Progenitor cell of endocrine pancreas (in vitro differentiated cells): ENCODE results near the gene FXYD2. TPM values are rescaled to one million over a fixed set of nuclear protein-coding genes. Genes with fewer than 3 reads are reported as not detected.

Experiments
- DNase-seq: peaks from one replicate; pipeline ENCODE4 v3.0.0; 2021; ENCODE audit warnings: low spot score; ENCODE audit not compliant: unreplicated experiment
- H3K27ac Mint-ChIP-seq: 2 replicates; pipeline ENCODE4 v1.8.0; 2021; ENCODE audit warnings: mild to moderate bottlenecking, moderate library complexity, mixed read lengths
- H3K27me3 Mint-ChIP-seq: 2 replicates; pipeline ENCODE4 v1.8.0; 2021; ENCODE audit warnings: mixed read lengths
- H3K36me3 Mint-ChIP-seq: 2 replicates; pipeline ENCODE4 v1.8.0; 2022; ENCODE audit warnings: mixed read lengths; ENCODE audit not compliant: insufficient read depth
- H3K4me1 Mint-ChIP-seq: 2 replicates; pipeline ENCODE4 v1.8.0; 2021; ENCODE audit warnings: low read depth, mixed read lengths
- H3K4me3 Mint-ChIP-seq: 2 replicates; pipeline ENCODE4 v1.8.0; 2021; ENCODE audit warnings: low read depth, mild to moderate bottlenecking, moderate library complexity, mixed read lengths
- H3K9me3 Mint-ChIP-seq: 2 replicates; pipeline ENCODE4 v1.8.0; 2021; ENCODE audit warnings: low read depth, mixed read lengths
- CTCF ChIP-seq: fragments of 200-600 bp; sonication (generic); IDR thresholded peaks from one replicate; pipeline ENCODE4 v1.5.0; 2021; ENCODE audit warnings: antibody characterized with exemption, mild to moderate bottlenecking; ENCODE audit not compliant: unreplicated experiment
- total RNA-seq: library from RNA; stranded (reverse); gene quantifications from 2 replicates; pipeline ENCODE4 v1.2.1, GENCODE V29; 2021

FXYD2 gene
- total RNA-seq, 1 donor from 2014 or later = 7.4 TPM

- no peaks in the 10 kb centered on the region for H3K27me3 Mint-ChIP-seq
- H3K27ac Mint-ChIP-seq = peak overlapping the region; percentile 26
- peaks cover 4% of the 10 kb centered on the region for H3K4me1 Mint-ChIP-seq
- no peak overlapping the region for H3K4me3 Mint-ChIP-seq
- no peak for TF ChIP-seq CTCF
- peaks cover 1% of the 10 kb centered on the region for H3K36me3 Mint-ChIP-seq
- DNase-seq = no peak
- H3K9me3 Mint-ChIP-seq = no peaks in the 10 kb centered on the region
These were observed 36.8 kb upstream of the FXYD2 start for GRCh38 chr11:117861151-117862018.

- no peak for DNase-seq
- Mint-ChIP-seq H3K27ac (no peak overlapping the region), H3K27me3 (no peaks in the 10 kb centered on the region), H3K9me3 (no peaks in the 10 kb centered on the region), H3K4me3 (no peak overlapping the region), H3K4me1 (peaks cover 4% of the 10 kb centered on the region), H3K36me3 (peaks cover 1% of the 10 kb centered on the region)
- no peak for TF ChIP-seq CTCF
These were observed 35.6 kb upstream of the FXYD2 start for GRCh38 chr11:117860139-117860538.

- H3K4me3 Mint-ChIP-seq = no peak overlapping the region
- no peaks in the 10 kb centered on the region for H3K27me3 Mint-ChIP-seq
- no peak overlapping the region for H3K27ac Mint-ChIP-seq
- TF ChIP-seq CTCF = no peak
- no peaks in the 10 kb centered on the region for H3K36me3 Mint-ChIP-seq
- H3K4me1 Mint-ChIP-seq = peaks cover 4% of the 10 kb centered on the region
- H3K9me3 Mint-ChIP-seq = no peaks in the 10 kb centered on the region
- no peak for DNase-seq
These were observed 35.1 kb upstream of the FXYD2 start for GRCh38 chr11:117859488-117860112.

- no peak for DNase-seq
These were observed 34.5 kb upstream of the FXYD2 start for GRCh38 chr11:117859061-117859460.

More at GRCh38 chr11:117859061-117859460, 34.5 kb upstream of the FXYD2 start:
- Mint-ChIP-seq H3K27ac (no peak overlapping the region), H3K9me3 (no peaks in the 10 kb centered on the region), H3K4me1 (peaks cover 4% of the 10 kb centered on the region), H3K27me3 (no peaks in the 10 kb centered on the region), H3K36me3 (no peaks in the 10 kb centered on the region), H3K4me3 (no peak overlapping the region)
- TF ChIP-seq CTCF = no peak
